ENCODE data around the gene KATNB1.
"Not testable (repeated sequence)": the region's sequence is repeated elsewhere in the genome, so short reads cannot be mapped to it uniquely, and the experiment has no call there.

Gene KATNB1

DNA sequence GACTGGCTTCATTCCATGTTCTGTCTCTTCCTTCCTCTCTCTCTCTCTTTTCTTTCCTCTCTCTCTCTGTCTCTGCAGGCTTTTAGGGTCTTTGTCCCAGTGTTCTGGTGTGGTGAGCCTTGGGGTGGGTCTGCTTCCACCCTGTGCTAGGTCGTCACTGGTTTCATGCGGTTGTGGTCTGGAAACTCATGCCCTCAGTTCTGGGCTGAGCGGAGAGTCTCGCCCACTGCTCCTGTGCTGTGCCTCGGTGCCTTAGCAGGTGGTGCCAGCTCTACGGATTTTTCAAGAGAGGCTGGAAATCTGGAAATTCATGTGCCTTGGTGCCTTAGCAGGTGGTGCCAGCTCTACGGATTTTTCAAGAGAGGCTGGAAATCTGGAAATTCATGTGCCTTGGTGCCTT is 10.7 kb downstream of the KATNB1 start:
- not testable (repeated sequence) for DNase-seq

DNA sequence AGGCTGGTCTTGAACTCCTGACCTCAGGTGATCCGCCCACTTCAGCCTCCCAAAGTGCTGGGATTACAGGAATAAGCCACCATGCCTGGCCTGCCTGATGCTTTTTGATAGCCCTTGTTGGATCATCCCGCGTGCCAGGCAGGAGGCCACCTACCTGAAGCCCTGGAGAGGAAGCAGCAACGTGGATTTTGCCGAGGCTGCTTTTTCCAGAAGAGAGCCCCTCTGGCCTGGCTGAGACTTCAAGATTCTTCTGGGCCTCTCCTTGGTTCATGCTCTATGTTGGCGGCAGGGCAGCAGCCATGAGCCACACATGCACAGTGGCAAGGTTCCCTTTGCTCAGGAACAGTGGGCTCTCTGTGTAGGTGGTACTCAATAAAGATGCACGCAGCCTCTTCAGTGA is 11.5 kb downstream of the KATNB1 start:
- no peak for DNase-seq

DNA sequence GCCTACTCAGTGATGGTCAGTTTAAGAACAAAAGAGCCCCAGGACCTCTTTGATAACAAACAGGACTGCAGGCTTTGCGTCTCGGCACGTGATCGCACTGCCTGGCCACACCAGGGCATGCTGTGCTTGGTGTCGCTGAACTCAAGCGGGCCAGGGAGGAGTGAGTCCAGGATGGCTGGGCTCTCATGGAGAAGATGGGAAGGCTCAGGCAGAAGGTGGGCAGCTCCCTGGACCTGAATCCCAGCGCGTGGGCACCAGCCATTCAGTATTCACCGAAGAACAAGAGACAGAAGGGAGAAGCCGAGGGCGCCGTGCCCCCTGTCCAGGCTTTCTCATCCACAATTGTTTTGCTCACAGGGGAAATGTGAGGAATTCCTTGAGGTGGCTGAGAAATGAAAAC is 11.9 kb downstream of the KATNB1 start:
- DNase-seq, result no peak

DNA sequence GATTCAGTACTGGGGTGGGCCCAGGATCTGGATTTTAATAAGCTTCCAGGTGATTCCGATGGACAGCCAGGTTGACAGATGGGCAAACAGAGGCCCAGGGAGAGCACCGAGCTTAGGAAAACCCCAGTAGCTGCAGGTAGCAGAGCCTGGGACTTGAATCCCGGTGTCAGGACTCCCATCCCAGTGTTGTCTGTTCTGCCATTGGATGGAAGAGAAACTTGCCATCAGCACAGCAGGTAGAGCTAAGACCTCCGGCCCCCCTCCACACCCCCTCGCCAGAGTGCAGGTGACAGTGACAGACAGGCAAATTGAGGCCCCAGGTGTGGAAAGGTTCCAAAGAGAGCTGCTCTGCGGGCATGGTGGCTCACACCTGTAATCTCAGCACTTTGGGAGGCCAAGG is 12.4 kb downstream of the KATNB1 start:
- no peak for DNase-seq

DNA sequence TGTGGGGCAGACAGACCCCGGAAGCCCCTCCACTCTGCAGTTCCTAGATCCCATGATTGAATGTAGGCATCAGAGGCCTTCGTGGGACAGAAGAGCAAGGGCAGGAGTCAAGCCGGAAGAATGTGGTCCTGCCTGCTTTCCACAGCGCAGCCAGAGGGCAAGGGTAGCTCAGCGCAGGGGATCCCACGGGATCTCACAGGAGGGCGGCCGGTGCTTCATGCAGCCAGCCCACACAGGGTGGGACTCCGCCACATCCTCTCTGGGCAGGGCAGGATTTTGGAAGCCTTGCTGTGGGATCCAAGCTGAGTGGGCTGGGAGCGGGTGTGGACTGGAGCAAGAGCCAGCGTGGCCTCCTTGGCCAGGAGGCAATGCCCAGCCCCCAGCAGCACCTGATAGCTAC is 13.0 kb downstream of the KATNB1 start:
- no peak for DNase-seq

DNA sequence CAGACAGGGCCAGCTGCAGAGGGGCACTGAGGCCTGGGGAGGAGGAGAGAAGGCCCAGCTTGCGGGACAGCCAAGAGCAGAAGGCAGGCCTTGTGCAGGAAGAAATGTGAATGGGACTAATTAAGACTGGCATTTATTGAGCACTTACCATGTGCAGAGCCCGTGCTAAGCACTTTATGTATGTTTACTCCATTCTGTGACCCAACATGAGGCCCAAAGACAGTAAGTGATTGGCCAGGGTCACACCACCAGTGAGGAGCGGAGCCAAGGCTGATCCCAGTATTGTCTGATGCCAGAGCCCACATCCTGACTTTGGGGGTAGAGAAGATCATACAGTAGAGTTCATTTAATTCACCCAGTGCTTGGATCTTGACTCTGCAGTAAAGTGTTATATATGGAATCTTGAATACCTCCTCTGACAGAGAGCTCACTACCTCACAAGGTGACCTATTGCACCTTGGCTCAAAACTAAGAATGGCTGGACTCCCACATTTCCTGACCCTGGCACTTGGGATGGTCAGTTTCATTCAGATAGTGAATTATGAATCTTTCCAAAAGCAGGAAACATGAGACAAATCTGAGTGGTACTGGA is 13.6 kb downstream of the KATNB1 start:
- no peak for DNase-seq

DNA sequence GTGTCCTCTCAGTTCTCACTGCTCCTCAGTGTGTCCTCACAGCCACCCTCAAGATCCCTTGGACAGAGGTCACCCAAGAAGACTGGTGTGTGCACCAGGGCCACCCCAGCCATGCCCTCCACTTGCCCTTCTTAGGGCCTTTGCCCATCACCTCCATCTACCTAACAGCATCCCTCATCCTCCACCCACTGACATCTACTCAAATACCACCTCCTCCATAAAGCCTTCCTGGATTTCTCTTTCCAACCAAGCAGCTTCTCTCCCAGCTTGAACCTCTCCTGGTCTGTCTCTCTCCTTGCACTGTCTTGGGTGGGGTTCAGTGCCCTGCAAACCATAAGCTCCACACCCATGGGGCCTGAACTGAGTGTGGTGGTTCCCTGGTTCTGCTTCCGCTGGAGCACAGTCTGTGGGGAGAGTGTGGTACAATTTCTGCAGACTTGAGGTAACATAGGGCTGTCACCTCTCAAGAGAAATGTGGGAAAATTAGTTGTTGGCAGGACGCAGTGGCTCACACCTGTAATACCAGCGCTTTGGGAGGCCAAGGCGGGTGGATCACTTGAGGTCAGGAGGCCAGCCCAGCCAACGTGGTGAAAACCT is 14.4 kb downstream of the KATNB1 start:
- DNase-seq, result no peak

DNA sequence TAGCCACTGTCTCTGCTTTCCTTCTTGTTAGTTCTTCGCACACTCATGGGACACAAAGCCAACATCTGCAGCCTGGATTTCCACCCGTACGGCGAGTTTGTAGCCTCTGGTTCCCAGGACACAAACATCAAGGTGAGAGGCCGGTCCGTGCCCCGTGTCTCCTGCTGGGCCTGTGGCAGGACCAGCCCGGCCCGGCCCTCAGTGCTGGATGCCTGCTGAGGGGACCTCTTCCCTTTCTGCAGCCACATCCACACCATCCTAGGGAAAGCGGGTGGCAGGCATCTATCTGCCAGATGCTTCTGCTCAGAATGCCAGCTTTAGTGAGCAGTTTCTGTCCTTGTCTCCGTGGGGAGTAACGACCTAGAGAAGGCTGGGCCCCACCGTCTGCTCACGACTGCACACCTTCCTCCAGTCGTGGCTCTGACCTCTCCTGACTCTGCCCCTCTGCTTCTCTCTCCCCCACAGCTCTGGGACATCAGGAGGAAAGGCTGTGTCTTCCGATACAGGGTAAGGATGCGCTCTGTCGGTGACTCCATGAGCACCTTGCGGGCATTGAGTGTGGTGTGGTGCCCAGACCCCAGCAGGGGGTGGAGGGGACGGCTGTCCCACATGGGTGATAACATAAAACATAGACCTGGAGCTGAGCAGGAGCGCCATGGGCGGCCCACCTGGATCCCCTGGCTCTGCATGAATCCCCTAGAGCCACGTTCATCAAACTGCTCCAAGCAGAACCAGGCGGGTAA is 15.4 kb downstream of the KATNB1 start:
- no peak for DNase-seq

DNA sequence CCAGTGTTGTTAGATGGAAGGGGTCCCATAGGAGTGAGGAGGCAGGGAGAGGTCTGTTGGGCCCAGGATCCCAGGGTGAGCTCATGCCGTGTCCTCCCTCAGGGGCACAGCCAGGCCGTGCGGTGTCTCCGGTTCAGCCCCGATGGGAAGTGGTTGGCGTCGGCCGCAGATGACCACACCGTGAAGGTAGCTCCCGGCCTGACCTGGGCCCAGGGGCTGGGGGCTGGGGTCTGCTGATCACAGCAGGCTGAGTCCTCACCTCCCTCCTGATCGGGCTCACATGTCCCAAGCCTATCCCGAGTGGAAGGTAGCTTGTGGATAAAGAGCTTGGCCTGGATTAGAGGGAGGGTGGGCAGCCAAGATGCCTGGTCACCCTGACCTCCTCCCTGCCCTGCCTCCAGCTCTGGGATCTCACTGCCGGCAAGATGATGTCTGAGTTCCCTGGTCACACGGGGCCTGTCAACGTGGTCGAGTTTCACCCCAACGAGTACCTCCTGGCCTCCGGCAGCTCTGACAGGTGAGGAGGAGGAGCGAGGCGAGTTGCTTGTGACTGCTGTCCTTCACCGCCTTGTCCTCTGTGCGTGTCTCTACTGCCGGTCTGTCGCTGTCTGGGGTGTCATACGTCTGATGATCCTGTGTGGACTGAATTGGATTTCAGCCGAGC is 16.1 kb downstream of the KATNB1 start:
- DNase-seq, result no peak

DNA sequence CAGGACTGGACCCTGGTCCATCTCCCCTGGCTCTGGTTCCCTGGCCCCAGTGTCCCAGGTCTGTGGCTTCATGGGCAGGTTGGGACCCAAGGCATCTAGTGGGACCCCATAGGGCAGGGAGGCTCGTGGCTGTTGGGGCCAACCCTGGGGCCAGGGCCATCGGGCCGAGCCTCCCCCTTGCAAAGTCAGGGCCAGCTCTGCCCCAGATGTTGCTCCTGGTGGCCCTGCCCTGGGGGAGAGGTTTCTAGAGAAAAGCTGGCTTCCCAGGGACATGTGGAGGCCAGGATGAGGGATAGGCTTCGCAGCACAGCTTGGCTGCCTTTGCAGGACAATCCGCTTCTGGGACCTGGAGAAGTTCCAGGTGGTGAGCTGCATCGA is 16.6 kb downstream of the KATNB1 start:
- DNase-seq, result no peak

DNA sequence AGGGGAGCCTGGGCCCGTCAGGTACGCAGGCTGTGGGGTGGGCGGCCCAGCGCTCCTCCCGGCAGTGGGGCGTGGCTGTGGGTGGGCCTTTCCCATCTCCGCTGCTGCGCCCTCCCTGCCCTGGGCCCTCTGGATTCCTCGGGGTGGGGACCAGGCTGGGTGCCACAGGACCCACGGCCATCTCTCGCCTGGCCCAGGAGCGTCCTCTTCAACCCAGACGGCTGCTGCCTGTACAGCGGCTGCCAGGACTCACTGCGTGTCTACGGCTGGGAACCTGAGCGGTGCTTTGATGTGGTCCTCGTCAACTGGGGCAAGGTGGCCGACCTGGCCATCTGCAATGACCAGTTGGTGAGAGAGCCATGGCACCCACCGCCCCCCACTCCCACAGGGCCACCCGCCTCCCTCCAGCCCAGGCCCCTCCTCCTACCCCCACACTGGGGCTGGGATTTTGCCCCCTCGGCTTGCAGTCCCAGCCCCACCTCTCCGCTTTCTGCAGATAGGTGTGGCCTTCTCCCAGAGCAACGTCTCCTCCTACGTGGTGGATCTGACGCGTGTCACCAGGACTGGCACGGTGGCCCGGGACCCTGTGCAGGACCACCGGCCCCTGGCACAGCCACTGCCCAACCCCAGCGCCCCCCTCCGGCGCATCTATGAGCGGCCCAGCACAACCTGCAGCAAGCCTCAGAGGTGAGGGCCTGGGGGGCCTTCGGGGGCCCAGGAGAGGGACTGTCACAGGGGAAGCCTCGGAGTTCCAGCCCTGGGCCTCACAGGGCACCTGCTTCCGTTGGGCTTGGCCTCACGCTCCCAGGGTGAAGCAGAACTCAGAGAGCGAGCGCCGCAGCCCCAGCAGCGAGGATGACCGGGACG is 17.2 kb downstream of the KATNB1 start:
- DNase-seq, result no peak

DNA sequence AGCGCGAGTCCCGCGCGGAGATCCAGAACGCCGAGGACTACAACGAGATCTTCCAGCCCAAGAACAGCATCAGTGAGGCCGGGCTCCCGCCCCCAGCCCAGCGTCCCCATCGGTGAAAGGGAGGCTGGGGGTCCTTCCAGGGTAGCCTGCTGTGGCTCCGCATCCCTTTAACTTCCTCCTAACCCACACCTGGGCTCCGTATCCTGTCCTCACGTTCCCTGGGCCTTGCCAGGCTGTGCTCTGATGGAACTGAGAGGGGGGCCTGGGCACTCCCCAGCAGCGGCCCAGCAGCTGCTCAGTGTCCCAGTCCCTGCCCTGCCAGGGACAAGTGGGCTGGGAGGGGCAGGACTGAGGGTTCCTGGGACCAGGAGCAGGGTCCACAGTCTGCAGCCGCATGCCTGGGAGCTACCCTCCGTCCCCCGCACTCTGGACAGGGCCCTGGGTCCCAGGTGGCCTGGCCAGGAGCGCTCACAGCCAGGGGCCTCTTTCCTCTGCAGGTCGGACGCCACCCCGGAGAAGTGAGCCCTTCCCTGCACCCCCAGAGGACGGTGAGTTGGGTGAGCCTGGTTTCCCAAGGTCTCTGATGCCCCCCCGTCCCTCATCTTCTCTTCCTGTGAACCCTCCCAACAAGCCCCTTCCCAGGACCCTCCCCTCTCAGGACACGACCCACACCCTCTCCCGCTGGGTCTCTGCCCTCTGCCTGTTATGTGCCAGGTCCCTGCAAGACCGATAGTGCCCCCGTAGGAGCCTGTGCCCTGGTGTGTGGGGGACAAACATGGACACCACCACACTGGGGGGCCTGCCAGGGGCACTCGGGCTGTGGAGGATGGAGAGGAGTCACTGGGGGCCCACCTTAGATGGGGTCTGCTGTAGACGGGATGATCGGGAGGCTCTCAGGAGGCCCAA is 18.1 kb downstream of the KATNB1 start:
- no peak for DNase-seq

DNA sequence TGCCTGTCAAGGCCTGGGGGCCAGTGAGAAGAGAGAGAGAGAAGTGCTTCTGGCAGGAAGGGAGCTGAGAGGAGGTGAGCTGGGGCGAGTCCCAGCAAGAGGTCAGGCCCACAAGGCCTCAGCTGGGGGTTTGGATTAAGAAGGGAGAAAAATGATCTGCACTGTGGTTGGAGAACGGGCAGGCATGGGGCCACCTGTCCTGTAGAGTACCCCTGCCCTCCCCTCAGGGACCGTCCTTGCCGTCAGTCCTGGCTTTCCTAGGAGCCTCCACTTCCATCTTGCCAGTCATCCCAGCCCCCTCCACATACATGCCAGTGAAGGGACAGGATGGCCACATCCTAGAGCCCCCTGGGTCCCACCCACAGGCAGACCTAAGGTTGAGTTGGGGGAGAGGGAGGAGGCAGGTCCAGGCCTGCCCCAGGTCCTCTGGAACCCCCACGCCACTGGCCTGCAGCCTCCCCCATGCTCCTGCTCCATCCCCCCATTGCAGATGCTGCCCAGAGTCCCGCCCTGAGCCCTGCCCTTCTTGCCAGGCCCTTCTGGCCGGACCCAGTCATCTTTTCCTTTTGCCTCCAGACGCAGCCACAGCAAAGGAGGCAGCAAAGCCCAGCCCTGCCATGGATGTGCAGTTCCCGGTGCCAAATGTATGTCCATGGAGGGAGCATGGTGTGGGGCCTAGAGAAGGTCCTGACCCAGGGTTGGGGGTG is 18.9 kb downstream of the KATNB1 start:
- DNase-seq, result no peak

DNA sequence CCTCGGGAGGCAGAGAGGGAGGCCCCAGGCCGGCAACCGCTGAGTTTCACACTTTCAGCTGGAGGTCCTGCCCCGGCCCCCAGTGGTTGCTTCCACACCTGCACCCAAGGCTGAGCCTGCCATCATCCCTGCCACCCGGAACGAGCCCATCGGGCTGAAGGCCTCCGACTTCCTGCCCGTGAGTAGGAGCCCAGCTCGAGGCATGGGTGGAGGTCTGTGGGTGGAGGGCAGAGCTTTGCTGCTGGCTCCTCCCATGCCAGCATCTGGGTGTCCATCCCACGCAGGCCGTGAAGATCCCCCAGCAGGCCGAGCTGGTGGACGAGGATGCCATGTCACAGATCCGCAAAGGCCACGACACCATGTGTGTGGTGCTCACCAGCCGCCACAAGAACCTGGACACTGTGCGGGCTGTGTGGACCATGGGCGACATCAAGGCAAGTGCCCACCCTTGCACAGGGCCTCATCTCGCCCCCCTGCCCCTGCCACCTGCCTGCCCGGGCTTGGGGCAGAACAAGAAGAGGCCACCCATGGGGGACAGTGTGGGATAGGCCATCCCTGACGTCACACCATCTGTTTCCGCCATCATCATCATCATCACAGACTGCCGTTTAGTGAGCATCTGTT is 19.6 kb downstream of the KATNB1 start:
- no peak for DNase-seq

DNA sequence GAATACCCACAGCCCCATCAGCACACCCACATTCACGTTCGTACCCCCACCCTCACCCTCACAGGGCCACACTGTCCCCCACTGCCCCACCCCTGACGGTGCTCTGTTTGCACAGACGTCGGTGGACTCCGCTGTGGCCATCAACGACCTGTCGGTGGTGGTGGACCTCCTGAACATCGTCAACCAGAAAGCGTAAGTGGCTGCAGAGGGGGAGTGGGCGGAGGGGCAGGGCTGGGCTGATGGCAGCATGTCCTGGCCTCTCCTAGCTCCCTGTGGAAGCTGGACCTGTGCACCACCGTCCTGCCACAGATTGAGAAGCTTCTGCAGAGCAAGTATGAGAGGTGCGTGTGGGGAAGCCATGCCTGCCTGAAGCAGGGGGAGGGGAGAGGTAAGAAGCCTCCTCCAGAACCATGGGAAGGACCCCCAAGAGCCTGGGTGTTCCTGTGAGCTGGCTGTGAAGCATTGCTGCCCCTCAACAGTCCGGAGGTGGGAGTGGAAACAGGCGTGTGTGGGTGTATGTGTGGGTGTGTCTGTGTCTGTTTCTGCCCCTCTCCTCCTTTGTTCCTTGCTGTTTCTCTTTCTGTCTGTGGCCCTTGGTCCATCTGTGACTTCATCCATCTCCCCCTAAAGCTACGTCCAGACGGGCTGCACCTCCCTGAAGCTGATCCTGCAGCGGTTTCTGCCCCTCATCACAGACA is 20.3 kb downstream of the KATNB1 start:
- DNase-seq, result no peak

DNA sequence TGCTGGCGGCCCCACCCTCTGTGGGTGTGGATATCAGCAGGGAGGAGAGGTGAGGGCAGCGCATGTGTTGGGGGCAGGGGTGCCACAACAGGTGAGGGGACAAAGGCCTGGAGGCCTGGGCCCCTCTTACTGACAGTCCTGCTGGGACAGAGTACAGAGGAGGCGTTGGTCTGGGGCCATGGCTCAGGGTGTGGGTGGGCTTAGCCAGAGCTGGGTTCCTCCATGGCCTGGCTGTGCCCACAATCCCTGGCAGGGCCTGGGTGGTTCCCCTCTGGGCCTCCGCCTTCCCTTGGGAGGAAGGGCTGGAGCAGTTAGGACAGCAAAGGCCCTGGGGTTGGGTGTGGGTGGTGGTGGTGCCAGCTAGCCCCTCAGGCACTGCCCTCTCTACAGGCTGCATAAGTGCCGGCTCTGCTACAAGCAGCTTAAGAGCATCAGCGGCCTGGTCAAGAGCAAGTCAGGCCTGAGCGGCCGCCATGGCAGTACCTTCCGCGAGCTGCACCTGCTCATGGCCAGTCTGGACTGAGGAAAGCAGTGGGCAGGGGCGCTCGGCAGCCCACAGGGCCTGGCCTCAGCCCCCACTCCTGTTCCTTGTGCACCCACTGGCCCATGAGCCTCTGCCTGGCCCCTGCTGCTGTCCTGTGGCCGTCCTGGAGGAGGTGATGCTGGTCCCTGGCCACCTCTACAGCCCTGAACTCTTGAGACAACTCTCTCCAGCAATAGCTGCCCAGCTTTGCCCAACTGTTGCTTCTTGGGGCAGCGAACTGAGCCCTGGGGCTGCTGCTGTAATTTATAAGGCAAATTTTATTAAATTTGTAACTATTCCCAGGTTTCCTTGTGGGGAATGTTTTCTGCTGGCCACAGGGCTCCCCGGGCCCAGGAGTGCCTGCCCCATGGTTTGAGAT is 21.1 kb downstream of the KATNB1 start:
- DNase-seq, result no peak

DNA sequence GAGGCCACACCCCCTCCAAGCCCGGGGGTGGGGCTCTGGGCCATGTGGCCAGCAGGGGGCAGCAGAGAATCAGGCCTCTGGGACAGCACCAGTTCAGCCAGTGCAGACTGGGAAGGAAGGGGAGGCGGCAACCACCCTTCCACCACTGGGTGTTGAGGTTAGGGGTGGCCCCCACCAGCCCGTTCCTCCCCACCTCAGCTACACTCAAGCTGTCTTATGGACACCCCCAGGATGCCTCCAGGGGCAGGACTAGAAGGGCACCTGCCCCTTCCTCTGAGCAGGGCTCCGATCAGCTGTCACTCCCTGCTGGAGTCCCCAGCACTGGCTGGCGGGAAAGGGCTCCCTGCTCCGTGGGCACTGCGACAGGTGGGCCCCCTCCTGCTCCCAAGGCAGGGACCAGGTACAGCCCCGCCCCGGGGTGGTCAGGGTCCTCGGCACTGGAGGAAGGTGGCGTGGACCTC is 21.8 kb downstream of the KATNB1 start:
- DNase-seq, result peak; percentile 68 to 92 (median 80)

DNA sequence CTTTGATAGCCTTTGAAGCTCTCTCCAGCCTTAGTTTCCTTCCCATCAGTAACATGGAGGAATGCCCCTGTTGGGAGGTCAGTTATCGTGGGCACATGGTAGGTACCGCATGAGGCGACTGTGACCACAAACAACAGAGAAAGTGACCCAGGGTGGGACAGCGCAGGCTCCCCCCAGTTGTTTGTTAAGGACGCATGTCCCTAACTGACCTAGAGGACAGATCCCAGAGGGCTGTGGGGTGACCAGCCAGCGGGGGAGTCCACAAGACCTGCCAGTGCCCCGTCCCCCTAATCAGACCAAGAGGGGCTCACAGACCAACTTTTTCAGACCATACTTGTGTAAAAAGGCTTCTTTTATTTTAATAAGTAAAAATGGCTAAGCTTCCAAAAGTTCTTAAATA is 22.3 kb downstream of the KATNB1 start:
- DNase-seq, result no peak
